Hepatocyte (in vitro differentiated cells): ENCODE results near the gene ATF3.

Source experiments
- CTCF ChIP-seq: fragments of 200-600 bp; sonication (generic); IDR thresholded peaks from 2 replicates; pipeline ENCODE4 v1.5.1; 2016; ENCODE audit warnings: antibody characterized with exemption, mild to moderate bottlenecking; ENCODE audit not compliant: poor library complexity
- EZH2phosphoT487 ChIP-seq: fragments of 200-600 bp; sonication (generic); IDR thresholded peaks from one replicate; pipeline ENCODE4 v1.6.1; 2018; ENCODE audit warnings: antibody characterized with exemption, mild to moderate bottlenecking, low read depth, moderate library complexity; ENCODE audit not compliant: unreplicated experiment, severe bottlenecking

- TF ChIP-seq CTCF (no peak), EZH2phosphoT487 (no peak)
Measured at GRCh38 chr1:212586206-212587015, 22.1 kb upstream of the ATF3 start.
